IMR-90 (cell line): ENCODE results near the gene KLK10. TPM values are rescaled to one million over a fixed set of nuclear protein-coding genes. Genes with fewer than 3 reads are reported as not detected.

Experiments
- ATAC-seq: fragments of 200-7000 bp; cut with Tn5 transposase; 2 replicates; pipeline ENCODE4 v1.9.1; 2020; ENCODE audit warnings: low read depth, mild to moderate bottlenecking, moderate library complexity
- BruUV-seq: library from RNA; stranded (reverse); fragments of 400-500 nt; replicated peaks from 2 replicates; lab custom pipeline; 2021; lab: Mats Ljungman, UMichigan
- CTCF ChIA-PET: fragments of 300-600 bp; formaldehyde crosslinking; extraction: SDS; loops from one replicate; lab custom pipeline; 2021; ENCODE audit warnings: antibody characterized with exemption; lab: Yijun Ruan, JAX
- POLR2A ChIA-PET: fragments of 300-600 bp; sonication (Branson Sonifier 250); formaldehyde crosslinking; loops from one replicate; lab custom pipeline; 2022; ENCODE audit warnings: antibody characterized with exemption; ENCODE audit not compliant: unreplicated experiment; lab: Charles Lee
- DNase-seq: peaks from one replicate; pipeline ENCODE4 v3.0.0; 2013
- H2AFZ ChIP-seq: replicated peaks from 2 replicates; pipeline ENCODE3; 2013; ENCODE audit warnings: low read length, mild to moderate bottlenecking; ENCODE audit not compliant: poor library complexity
- H2AK5ac ChIP-seq: 2 replicates; pipeline ENCODE4 v1.6.1; 2013; ENCODE audit warnings: low read depth, low read length, inconsistent platforms
- H2AK9ac ChIP-seq: replicated peaks from 2 replicates; pipeline ENCODE3; 2013; ENCODE audit warnings: mild to moderate bottlenecking, low read depth, low read length, moderate library complexity; ENCODE audit not compliant: poor library complexity
- H2BK120ac ChIP-seq: 2 replicates; pipeline ENCODE4 v1.6.1; 2013; ENCODE audit warnings: low read depth, low read length, inconsistent platforms
- H2BK15ac ChIP-seq: 3 replicates; pipeline ENCODE4 v1.6.1; 2013; ENCODE audit warnings: low read depth, low read length, inconsistent platforms
- H2BK20ac ChIP-seq: 2 replicates; pipeline ENCODE4 v1.6.1; 2013; ENCODE audit warnings: low read depth, mild to moderate bottlenecking, inconsistent platforms, low read length, moderate library complexity
- H2BK5ac ChIP-seq: 2 replicates; pipeline ENCODE4 v1.6.1; 2013; ENCODE audit warnings: mild to moderate bottlenecking, low read depth, low read length, inconsistent platforms; ENCODE audit not compliant: poor library complexity, severe bottlenecking
- H3K14ac ChIP-seq: replicated peaks from 2 replicates; pipeline ENCODE4 v1.6.1; 2013; ENCODE audit warnings: low read depth, low read length, inconsistent platforms
- H3K18ac ChIP-seq: 2 replicates; pipeline ENCODE4 v1.6.1; 2013; ENCODE audit warnings: low read depth, low read length, control low read depth
- H3K23ac ChIP-seq: 2 replicates; pipeline ENCODE4 v1.6.1; 2013; ENCODE audit warnings: low read depth, low read length, inconsistent platforms
- H3K27ac ChIP-seq: 2 replicates; pipeline ENCODE4 v1.5.1; 2013; ENCODE audit warnings: mild to moderate bottlenecking, control low read depth, low read length; ENCODE audit not compliant: insufficient read depth
- H3K27me3 ChIP-seq: 2 replicates; pipeline ENCODE4 v1.6.1; 2013; ENCODE audit warnings: low read length; ENCODE audit not compliant: control insufficient read depth, insufficient read depth
- H3K36me3 ChIP-seq: 2 replicates; pipeline ENCODE4 v1.6.1; 2013; ENCODE audit warnings: low read length, mixed read lengths; ENCODE audit not compliant: control insufficient read depth, insufficient read depth
- H3K4ac ChIP-seq: 2 replicates; pipeline ENCODE4 v1.6.1; 2013; ENCODE audit warnings: low read depth, low read length, inconsistent platforms
- H3K4me1 ChIP-seq: 2 replicates; pipeline ENCODE4 v1.6.1; 2013; ENCODE audit warnings: low read length, mixed read lengths; ENCODE audit not compliant: control insufficient read depth, insufficient read depth
- H3K4me2 ChIP-seq: 2 replicates; pipeline ENCODE4 v1.6.1; 2013; ENCODE audit warnings: low read depth, mild to moderate bottlenecking, control low read depth, low read length, moderate library complexity
- H3K4me3 ChIP-seq: 2 replicates; pipeline ENCODE4 v1.5.1; 2013; ENCODE audit warnings: low read depth, mild to moderate bottlenecking, control low read depth, low read length, moderate library complexity; ENCODE audit not compliant: insufficient read depth
- H3K56ac ChIP-seq: 2 replicates; pipeline ENCODE4 v1.6.1; 2013; ENCODE audit warnings: low read length, inconsistent platforms; ENCODE audit not compliant: insufficient read depth; ENCODE audit errors: extremely low read depth
- H3K79me1 ChIP-seq, 2 experiments: 2 replicates each; pipeline ENCODE4 v1.6.1; 2013; ENCODE audit warnings: low read length in 2 of 2, inconsistent platforms in 1 of 2, low read depth in 1 of 2
- H3K9ac ChIP-seq: 2 replicates; pipeline ENCODE4 v1.6.1; 2013; ENCODE audit warnings: low read depth, low read length, control low read depth
- H3K9me1 ChIP-seq: 2 replicates; pipeline ENCODE4 v1.6.1; 2013; ENCODE audit warnings: low read length, inconsistent platforms; ENCODE audit not compliant: insufficient read depth
- H3K9me3 ChIP-seq: 2 replicates; pipeline ENCODE4 v1.6.1; 2013; ENCODE audit warnings: low read length; ENCODE audit not compliant: control insufficient read depth, insufficient read depth
- H4K20me1 ChIP-seq: 2 replicates; pipeline ENCODE4 v1.6.1; 2013; ENCODE audit warnings: low read length, inconsistent platforms; ENCODE audit not compliant: insufficient read depth
- H4K5ac ChIP-seq: 2 replicates; pipeline ENCODE4 v1.6.1; 2013; ENCODE audit warnings: mild to moderate bottlenecking, low read depth, low read length, control low read depth
- H4K8ac ChIP-seq, 2 experiments: 2 replicates each; pipeline ENCODE4 v1.6.1; 2013; ENCODE audit warnings: low read depth in 2 of 2, low read length in 2 of 2, control low read depth in 1 of 2, inconsistent platforms in 1 of 2
- H4K91ac ChIP-seq: 2 replicates; pipeline ENCODE4 v1.6.1; 2013; ENCODE audit warnings: low read depth, low read length, inconsistent platforms; ENCODE audit not compliant: insufficient read depth
- BHLHE40 ChIP-seq: fragments of 150-350 bp; IDR thresholded peaks from 2 replicates; pipeline ENCODE4 v1.6.1; 2016; ENCODE audit warnings: mild to moderate bottlenecking, low read depth, low read length
- CEBPB ChIP-seq: IDR thresholded peaks from 2 replicates; pipeline ENCODE4 v1.6.1; 2012; ENCODE audit warnings: low read depth, low read length, improper control_type of control experiment
- CHD1 ChIP-seq: IDR thresholded peaks from 2 replicates; pipeline ENCODE4 v1.6.1; 2012; ENCODE audit warnings: low read depth, low read length, improper control_type of control experiment
- FOS ChIP-seq: fragments of 150-350 bp; IDR thresholded peaks from 2 replicates; pipeline ENCODE4 v1.6.1; 2016; ENCODE audit warnings: low read depth, low read length
- MAFK ChIP-seq: IDR thresholded peaks from 2 replicates; pipeline ENCODE4 v1.6.1; 2012; ENCODE audit warnings: low read depth, low read length, improper control_type of control experiment
- MAZ ChIP-seq: IDR thresholded peaks from 2 replicates; pipeline ENCODE4 v1.6.1; 2012; ENCODE audit warnings: low read depth, mild to moderate bottlenecking, low read length, improper control_type of control experiment, moderate library complexity, borderline replicate concordance
- MXI1 ChIP-seq: IDR thresholded peaks from 2 replicates; pipeline ENCODE4 v1.6.1; 2012; ENCODE audit warnings: low read depth, mild to moderate bottlenecking, low read length, moderate library complexity, borderline replicate concordance
- NFE2L2 ChIP-seq: fragments of 150-350 bp; IDR thresholded peaks from 2 replicates; pipeline ENCODE4 v1.6.1; 2016; ENCODE audit warnings: low read depth, mild to moderate bottlenecking, low read length
- POLR2A ChIP-seq: IDR thresholded peaks from 2 replicates; pipeline ENCODE4 v1.6.1; 2012; ENCODE audit warnings: mild to moderate bottlenecking, low read depth, low read length
- RAD21 ChIP-seq: IDR thresholded peaks from 2 replicates; pipeline ENCODE4 v1.6.1; 2012; ENCODE audit warnings: low read length, improper control_type of control experiment
- RCOR1 ChIP-seq: IDR thresholded peaks from 2 replicates; pipeline ENCODE4 v1.6.1; 2012; ENCODE audit warnings: mild to moderate bottlenecking, low read length, improper control_type of control experiment; ENCODE audit not compliant: insufficient replicate concordance
- RFX5 ChIP-seq: IDR thresholded peaks from 2 replicates; pipeline ENCODE4 v1.8.0; 2012; ENCODE audit warnings: low read depth, mild to moderate bottlenecking, low read length, moderate library complexity
- SMC3 ChIP-seq: fragments of 150-350 bp; IDR thresholded peaks from 2 replicates; pipeline ENCODE4 v1.6.1; 2016; ENCODE audit warnings: low read depth, mild to moderate bottlenecking, antibody characterized with exemption, low read length, moderate library complexity
- WGBS, 2 experiments: methylation state at CpG; one replicate each; pipeline versions ENCODE4 v1.1.5 to v1.1.7; 2013; ENCODE audit warnings: missing lambda C conversion rate in 2 of 2; ENCODE audit not compliant: insufficient read length in 1 of 2; ENCODE audit errors: extremely low coverage in 2 of 2; 5-methylcytosine and 5-hydroxymethylcytosine counted together
- dilution Hi-C: fragments of 300-500 bp; cut with HindIII; formaldehyde crosslinking; loops from one replicate; pipeline ENCODE4 v1.14.3; 2018; ENCODE audit warnings: low sequenced_read_pairs; ENCODE audit not compliant: unreplicated experiment
- in situ Hi-C: fragments of 300-500 bp; cut with MboI; formaldehyde crosslinking; loops from 3 replicates; pipeline ENCODE4 v1.14.3; 2019; ENCODE audit warnings: low sequenced_read_pairs, inconsistent platforms, mixed read lengths
- intact Hi-C: fragments of 100-400 bp; cut with micrococcal nuclease; formaldehyde crosslinking; loops from 2 replicates; pipeline ENCODE4 v1.10.0; 2022
- polyA plus RNA-seq, 3 experiments: library from polyadenylated mRNA; depleted of rRNA; stranded (reverse); fragments of >200 nt; gene quantifications; 2 replicates each; pipeline ENCODE4 v1.2.3, GENCODE V29; 2012; ENCODE audit warnings: low replicate concordance in 1 of 3
- total RNA-seq: library from RNA; depleted of rRNA; stranded (reverse); fragments of >200 nt; gene quantifications from 2 replicates; pipeline ENCODE4 v1.2.3, GENCODE V29; 2012
- TF ChIP-seq, protein P1 (sequence below): fragments of 150-350 bp; IDR thresholded peaks from 2 replicates; pipeline ENCODE4 v1.6.1; 2016; ENCODE audit warnings: low read depth, mild to moderate bottlenecking, low read length, moderate library complexity, borderline replicate concordance
- TF ChIP-seq, protein P2 (sequence below): fragments of 150-350 bp; IDR thresholded peaks from 2 replicates; pipeline ENCODE4 v1.6.1; 2017; ENCODE audit warnings: mild to moderate bottlenecking, antibody characterized with exemption, low read length, low read depth
- TF ChIP-seq, protein P3 (sequence below): conservative IDR thresholded peaks from 2 replicates; pipeline ENCODE4 v1.5.1; 2012; ENCODE audit warnings: mild to moderate bottlenecking, low read depth, low read length, improper control_type of control experiment

Gene KLK10
- total and polyA plus RNA-seq, 2 of the 4 experiments (the other 2 are of a cell fraction) = not detected

DNA sequence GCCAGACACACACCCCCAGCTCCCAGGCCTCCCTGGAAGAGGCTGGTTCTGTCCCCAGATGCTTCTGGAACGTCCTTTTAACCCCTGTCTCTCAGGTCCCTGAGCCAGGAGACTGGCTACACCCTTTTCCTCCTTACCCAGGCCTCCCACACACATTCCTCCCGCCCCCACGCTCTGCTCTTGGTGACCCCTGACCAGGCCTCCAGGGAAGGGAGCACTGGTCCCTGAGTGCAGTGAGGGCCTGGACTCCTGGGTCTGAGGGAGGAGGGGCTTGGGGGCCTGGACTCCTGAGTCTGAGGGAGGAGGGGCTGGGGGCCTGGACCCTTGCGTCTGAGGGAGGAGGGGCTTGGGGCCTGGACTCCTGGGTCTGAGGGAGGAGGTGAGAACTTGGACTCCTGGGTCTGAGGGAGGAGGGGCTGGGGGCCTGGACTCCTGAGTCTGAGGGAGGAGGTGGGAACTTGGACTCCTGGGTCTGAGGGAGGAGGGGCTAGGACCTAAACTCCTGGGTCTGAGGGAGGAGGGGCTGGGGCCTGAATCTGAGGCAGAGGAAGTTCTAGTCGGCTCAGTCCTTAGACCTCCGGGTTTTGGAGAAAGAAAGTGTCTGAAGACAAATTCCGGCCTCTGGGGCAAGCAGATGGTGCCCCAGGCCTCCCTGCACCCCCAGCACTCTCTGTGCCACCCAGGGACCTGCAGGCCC is 50.6 kb downstream of the KLK10 start:
- Histone ChIP-seq H4K20me1 (no peaks in the 10 kb centered on the region), H3K79me1 (no peaks in the 10 kb centered on the region), H3K14ac (no peak overlapping the region), H2AK5ac (no peak overlapping the region), H2AFZ (no peak overlapping the region), H2BK5ac (no peak overlapping the region), H3K4me1 (no peaks in the 10 kb centered on the region), H3K18ac (no peak overlapping the region), H3K56ac (no peak overlapping the region), H2BK20ac (no peak overlapping the region), H3K36me3 (no peaks in the 10 kb centered on the region), H3K9me3 (peaks cover 4% of the 10 kb centered on the region), H3K9ac (no peak overlapping the region), H3K4ac (no peak overlapping the region), H4K8ac (no peak overlapping the region), H2BK120ac (no peak overlapping the region), H3K9me1 (no peaks in the 10 kb centered on the region), H2BK15ac (no peak overlapping the region), H3K27ac (no peak overlapping the region), H3K23ac (no peak overlapping the region), H3K27me3 (no peaks in the 10 kb centered on the region), H4K91ac (no peak overlapping the region), H3K4me2 (no peak overlapping the region), H3K4me3 (no peak overlapping the region), H4K5ac (no peak overlapping the region), H2AK9ac (no peak overlapping the region)
- dilution Hi-C loops = no loop called here
- POLR2A ChIA-PET = interaction anchor here (0.5 kb wide), 1 partner anchor 688 kb away, joined by 4 read pairs; no protein-coding TSS in a partner anchor
- BruUV-seq = no TSS peak
- in situ Hi-C loops = no loop called here
- intact Hi-C loops = no loop called here
- CTCF ChIA-PET = no interaction called here
- TF ChIP-seq MAZ (no peak), SMC3 (no peak), MAFK (no peak), BHLHE40 (no peak), POLR2A (no peak), FOS (no peak), MXI1 (no peak), CHD1 (no peak), RCOR1 (no peak), RFX5 (no peak), CEBPB (no peak), RAD21 (no peak), NFE2L2 (no peak)
- TF ChIP-seq, protein P1, sequence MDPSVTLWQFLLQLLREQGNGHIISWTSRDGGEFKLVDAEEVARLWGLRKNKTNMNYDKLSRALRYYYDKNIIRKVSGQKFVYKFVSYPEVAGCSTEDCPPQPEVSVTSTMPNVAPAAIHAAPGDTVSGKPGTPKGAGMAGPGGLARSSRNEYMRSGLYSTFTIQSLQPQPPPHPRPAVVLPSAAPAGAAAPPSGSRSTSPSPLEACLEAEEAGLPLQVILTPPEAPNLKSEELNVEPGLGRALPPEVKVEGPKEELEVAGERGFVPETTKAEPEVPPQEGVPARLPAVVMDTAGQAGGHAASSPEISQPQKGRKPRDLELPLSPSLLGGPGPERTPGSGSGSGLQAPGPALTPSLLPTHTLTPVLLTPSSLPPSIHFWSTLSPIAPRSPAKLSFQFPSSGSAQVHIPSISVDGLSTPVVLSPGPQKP = no peak
- TF ChIP-seq, protein P2, sequence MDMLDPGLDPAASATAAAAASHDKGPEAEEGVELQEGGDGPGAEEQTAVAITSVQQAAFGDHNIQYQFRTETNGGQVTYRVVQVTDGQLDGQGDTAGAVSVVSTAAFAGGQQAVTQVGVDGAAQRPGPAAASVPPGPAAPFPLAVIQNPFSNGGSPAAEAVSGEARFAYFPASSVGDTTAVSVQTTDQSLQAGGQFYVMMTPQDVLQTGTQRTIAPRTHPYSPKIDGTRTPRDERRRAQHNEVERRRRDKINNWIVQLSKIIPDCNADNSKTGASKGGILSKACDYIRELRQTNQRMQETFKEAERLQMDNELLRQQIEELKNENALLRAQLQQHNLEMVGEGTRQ = no peak
- TF ChIP-seq, protein P3, sequence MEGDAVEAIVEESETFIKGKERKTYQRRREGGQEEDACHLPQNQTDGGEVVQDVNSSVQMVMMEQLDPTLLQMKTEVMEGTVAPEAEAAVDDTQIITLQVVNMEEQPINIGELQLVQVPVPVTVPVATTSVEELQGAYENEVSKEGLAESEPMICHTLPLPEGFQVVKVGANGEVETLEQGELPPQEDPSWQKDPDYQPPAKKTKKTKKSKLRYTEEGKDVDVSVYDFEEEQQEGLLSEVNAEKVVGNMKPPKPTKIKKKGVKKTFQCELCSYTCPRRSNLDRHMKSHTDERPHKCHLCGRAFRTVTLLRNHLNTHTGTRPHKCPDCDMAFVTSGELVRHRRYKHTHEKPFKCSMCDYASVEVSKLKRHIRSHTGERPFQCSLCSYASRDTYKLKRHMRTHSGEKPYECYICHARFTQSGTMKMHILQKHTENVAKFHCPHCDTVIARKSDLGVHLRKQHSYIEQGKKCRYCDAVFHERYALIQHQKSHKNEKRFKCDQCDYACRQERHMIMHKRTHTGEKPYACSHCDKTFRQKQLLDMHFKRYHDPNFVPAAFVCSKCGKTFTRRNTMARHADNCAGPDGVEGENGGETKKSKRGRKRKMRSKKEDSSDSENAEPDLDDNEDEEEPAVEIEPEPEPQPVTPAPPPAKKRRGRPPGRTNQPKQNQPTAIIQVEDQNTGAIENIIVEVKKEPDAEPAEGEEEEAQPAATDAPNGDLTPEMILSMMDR = no peak
- no peak for ATAC-seq
- WGBS, 2 experiments = no CpG with 5 or more reads among the region's 7 CpGs
- no peak for DNase-seq
